ENCODE measurements around the gene EPHX1.

DNA sequence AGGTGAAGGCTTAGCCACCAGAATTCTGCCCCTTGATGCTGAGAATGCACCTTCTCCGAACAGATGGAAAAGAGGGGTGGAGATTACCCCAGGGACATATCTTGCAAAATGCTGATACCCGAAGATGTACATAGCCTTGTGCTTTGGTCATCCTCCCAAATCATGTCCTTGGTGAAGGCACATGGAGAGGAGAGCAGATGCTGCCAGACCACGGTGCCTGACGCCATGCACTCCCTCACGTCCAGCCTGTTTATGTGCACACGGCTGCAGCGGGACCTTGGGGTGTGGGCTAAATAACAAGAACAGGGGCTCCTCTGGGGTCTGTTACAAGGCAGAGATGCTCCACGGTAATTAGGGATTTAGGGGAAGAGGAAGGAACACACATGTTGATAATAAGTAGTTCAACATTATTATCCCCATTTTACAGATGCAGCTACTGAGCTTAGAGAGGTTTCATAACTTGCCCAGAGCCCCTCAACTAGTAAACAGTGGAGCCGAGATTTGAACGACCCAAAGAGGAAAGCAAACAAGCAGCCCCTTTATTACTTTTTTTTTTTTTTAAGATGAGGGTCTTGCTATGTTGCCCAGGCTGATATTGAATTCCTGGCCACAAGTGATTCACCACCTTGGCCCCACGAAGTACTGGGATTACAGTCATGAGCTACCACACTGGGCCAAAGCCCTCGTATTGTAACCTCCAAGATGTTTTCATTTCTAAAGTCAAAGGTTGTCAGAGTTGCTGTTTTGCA lies 12.9 kb downstream of the EPHX1 start:
- no peak for TF ChIP-seq CTCF (IDR thresholded peaks at IDR 0.05)
- no peak for TF ChIP-seq RAD21 (conservative IDR thresholded peaks at IDR 0.05 in 1 of 2, IDR thresholded peaks at IDR 0.05 in 1 of 2)
- no peak for TF ChIP-seq POLR2A (IDR thresholded peaks at IDR 0.05; ENCODE audit: low read length)
- no peak for TF ChIP-seq EP300 (IDR thresholded peaks at IDR 0.05)
- no peak for TF ChIP-seq RFX5 (IDR thresholded peaks at IDR 0.05)
- no peak for TF ChIP-seq MYC (IDR thresholded peaks at IDR 0.05; ENCODE audit: borderline replicate concordance, low read length)
- TF ChIP-seq, protein P1, sequence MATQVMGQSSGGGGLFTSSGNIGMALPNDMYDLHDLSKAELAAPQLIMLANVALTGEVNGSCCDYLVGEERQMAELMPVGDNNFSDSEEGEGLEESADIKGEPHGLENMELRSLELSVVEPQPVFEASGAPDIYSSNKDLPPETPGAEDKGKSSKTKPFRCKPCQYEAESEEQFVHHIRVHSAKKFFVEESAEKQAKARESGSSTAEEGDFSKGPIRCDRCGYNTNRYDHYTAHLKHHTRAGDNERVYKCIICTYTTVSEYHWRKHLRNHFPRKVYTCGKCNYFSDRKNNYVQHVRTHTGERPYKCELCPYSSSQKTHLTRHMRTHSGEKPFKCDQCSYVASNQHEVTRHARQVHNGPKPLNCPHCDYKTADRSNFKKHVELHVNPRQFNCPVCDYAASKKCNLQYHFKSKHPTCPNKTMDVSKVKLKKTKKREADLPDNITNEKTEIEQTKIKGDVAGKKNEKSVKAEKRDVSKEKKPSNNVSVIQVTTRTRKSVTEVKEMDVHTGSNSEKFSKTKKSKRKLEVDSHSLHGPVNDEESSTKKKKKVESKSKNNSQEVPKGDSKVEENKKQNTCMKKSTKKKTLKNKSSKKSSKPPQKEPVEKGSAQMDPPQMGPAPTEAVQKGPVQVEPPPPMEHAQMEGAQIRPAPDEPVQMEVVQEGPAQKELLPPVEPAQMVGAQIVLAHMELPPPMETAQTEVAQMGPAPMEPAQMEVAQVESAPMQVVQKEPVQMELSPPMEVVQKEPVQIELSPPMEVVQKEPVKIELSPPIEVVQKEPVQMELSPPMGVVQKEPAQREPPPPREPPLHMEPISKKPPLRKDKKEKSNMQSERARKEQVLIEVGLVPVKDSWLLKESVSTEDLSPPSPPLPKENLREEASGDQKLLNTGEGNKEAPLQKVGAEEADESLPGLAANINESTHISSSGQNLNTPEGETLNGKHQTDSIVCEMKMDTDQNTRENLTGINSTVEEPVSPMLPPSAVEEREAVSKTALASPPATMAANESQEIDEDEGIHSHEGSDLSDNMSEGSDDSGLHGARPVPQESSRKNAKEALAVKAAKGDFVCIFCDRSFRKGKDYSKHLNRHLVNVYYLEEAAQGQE (IDR thresholded peaks at IDR 0.05), result no peak
- TF ChIP-seq, protein P2, sequence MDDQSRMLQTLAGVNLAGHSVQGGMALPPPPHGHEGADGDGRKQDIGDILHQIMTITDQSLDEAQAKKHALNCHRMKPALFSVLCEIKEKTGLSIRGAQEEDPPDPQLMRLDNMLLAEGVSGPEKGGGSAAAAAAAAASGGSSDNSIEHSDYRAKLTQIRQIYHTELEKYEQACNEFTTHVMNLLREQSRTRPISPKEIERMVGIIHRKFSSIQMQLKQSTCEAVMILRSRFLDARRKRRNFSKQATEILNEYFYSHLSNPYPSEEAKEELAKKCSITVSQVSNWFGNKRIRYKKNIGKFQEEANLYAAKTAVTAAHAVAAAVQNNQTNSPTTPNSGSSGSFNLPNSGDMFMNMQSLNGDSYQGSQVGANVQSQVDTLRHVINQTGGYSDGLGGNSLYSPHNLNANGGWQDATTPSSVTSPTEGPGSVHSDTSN (IDR thresholded peaks at IDR 0.05), result no peak
- TF ChIP-seq JUN (IDR thresholded peaks at IDR 0.05), result no peak
- TF ChIP-seq POLR2AphosphoS2 (conservative IDR thresholded peaks at IDR 0.05; ENCODE audit: low read length), result no peak
- TF ChIP-seq RCOR1 (IDR thresholded peaks at IDR 0.05; ENCODE audit: low read depth, low read length), result no peak
- no peak for TF ChIP-seq JUNB (IDR thresholded peaks at IDR 0.05)

Data from A549 (cell line).